ENCODE measurements around the gene ZNF467.

Gene ZNF467

DNA sequence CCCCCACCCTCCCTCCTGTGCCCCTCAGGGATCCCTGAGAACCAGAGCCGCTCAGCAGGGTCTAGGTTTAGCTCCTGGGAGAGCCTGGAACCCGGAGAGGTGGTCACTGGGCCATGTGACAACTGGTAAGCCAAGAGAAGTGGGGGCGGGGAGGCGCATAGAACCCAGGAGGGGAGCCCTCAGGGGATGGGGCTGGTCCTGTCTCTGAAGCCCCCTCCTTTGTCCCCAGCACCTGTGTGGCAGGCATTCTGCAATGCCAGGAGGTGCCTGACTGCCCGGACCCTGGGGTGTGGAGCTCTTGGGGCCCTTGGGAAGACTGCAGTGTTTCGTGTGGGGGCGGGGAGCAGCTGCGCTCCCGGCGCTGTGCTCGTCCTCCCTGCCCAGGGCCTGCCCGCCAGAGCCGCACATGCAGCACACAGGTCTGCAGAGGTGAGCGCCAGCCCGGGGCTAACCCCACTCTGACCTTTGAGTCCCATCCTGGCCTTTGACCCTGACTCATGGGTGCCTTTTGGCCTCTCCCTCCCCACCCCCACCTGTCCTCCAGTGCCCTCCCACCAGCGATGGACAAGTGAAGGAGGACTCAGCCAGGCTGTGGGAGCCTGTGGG is 42.4 kb upstream of the ZNF467 start:
- in situ Hi-C loops (cut with MboI; ENCODE audit: low sequenced_read_pairs, unreplicated experiment) = no loop called here
- DNase-seq (ENCODE audit: low spot score) = no peak
- TF ChIP-seq, protein P1, sequence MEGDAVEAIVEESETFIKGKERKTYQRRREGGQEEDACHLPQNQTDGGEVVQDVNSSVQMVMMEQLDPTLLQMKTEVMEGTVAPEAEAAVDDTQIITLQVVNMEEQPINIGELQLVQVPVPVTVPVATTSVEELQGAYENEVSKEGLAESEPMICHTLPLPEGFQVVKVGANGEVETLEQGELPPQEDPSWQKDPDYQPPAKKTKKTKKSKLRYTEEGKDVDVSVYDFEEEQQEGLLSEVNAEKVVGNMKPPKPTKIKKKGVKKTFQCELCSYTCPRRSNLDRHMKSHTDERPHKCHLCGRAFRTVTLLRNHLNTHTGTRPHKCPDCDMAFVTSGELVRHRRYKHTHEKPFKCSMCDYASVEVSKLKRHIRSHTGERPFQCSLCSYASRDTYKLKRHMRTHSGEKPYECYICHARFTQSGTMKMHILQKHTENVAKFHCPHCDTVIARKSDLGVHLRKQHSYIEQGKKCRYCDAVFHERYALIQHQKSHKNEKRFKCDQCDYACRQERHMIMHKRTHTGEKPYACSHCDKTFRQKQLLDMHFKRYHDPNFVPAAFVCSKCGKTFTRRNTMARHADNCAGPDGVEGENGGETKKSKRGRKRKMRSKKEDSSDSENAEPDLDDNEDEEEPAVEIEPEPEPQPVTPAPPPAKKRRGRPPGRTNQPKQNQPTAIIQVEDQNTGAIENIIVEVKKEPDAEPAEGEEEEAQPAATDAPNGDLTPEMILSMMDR (IDR thresholded peaks at IDR 0.05; ENCODE audit: borderline replicate concordance, control extremely low read depth, extremely low read depth, insufficient read depth, missing control alignments) = no peak

DNA sequence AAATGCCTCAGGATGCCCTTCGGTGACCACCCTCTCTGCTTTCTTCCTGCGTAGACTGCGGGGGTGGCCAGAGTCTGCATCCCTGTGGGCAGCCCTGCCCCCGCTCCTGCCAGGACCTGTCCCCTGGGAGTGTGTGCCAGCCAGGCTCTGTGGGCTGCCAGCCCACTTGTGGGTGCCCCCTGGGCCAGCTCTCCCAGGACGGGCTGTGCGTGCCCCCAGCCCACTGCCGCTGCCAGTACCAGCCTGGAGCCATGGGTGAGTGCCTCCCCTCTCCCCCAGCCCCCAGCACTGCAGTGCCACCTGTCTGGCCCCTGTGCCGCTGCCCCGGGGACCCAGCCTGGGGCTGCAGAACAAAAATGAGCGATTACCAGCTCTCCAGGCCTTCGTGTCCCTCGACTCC is 41.7 kb upstream of the ZNF467 start:
- TF ChIP-seq, protein P1 (IDR thresholded peaks at IDR 0.05; ENCODE audit: borderline replicate concordance, control extremely low read depth, extremely low read depth, insufficient read depth, missing control alignments) = no peak
- in situ Hi-C loops (cut with MboI; ENCODE audit: low sequenced_read_pairs, unreplicated experiment) = no loop called here
- DNase-seq (ENCODE audit: low spot score) = no peak

DNA sequence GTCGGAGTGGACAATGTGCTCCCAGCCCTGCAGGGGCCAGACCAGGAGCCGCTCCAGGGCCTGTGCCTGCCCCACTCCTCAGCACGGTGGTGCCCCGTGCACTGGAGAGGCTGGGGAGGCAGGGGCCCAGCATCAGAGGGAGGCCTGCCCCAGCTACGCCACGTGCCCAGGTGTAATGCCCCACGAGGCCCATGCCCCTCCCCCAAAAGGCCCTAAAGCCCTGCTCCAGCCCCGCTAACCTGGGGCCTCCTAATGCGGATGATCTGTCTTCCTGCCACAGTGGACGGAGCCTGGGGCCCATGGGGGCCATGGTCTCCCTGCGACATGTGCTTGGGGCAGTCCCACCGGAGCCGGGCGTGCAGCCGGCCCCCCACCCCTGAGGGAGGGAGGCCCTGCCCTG is 41.1 kb upstream of the ZNF467 start:
- TF ChIP-seq, protein P1 (IDR thresholded peaks at IDR 0.05; ENCODE audit: borderline replicate concordance, control extremely low read depth, extremely low read depth, insufficient read depth, missing control alignments) = no peak
- in situ Hi-C loops (cut with MboI; ENCODE audit: low sequenced_read_pairs, unreplicated experiment) = no loop called here

GRCh38 chr7:149813254-149814035 is 40.1 kb upstream of the ZNF467 start:
- in situ Hi-C loops (cut with MboI; ENCODE audit: low sequenced_read_pairs, unreplicated experiment) = no loop called here
- DNase-seq (ENCODE audit: low spot score) = no peak
- TF ChIP-seq, protein P1 (IDR thresholded peaks at IDR 0.05; ENCODE audit: borderline replicate concordance, control extremely low read depth, extremely low read depth, insufficient read depth, missing control alignments) = no peak

More for the DNA sequence above, 41.1 kb upstream of the ZNF467 start:
- DNase-seq (ENCODE audit: low spot score) = no peak

- TF ChIP-seq, protein P1 (IDR thresholded peaks at IDR 0.05; ENCODE audit: borderline replicate concordance, control extremely low read depth, extremely low read depth, insufficient read depth, missing control alignments) = no peak
- DNase-seq (ENCODE audit: low spot score) = no peak
- in situ Hi-C loops (cut with MboI; ENCODE audit: low sequenced_read_pairs, unreplicated experiment) = no loop called here
These were observed 38.6 kb upstream of the ZNF467 start for GRCh38 chr7:149811831-149812490.

DNA sequence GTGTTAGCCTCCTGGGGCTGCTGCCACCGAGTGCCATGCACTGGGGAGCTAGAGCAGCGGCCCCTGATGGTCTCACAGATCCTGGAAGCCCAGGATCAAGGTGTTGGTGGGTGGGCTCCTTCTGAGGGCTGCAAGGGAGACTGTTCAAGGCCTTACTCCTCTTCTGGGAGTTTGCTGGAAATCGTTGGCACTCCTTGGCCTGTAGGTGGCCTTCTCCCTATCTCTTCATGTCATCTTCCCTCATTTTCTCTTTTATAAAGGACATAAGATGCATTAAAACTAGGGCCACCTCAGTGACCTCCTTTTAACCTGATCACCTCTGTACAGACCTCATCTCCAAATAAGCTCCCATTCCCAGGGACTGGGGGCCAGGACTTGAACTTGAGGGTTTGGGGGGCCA is 37.8 kb upstream of the ZNF467 start:
- no peak for DNase-seq (ENCODE audit: low spot score)
- TF ChIP-seq, protein P1 (IDR thresholded peaks at IDR 0.05; ENCODE audit: borderline replicate concordance, control extremely low read depth, extremely low read depth, insufficient read depth, missing control alignments) = no peak
- in situ Hi-C loops (cut with MboI; ENCODE audit: low sequenced_read_pairs, unreplicated experiment) = no loop called here

All from GM13976 (cell line).